GM19023 (cell line): ENCODE results near the gene GNG5.
"Not testable (repeated sequence)": the region's sequence is repeated elsewhere in the genome, so short reads cannot be mapped to it uniquely, and the experiment has no call there.

Experiments
- ATAC-seq: cut with Tn5 transposase; IDR thresholded peaks from one replicate; pipeline ENCODE4 v1.9.1; 2021; ENCODE audit warnings: mild to moderate bottlenecking, moderate library complexity; ENCODE audit not compliant: unreplicated experiment

Gene GNG5

DNA sequence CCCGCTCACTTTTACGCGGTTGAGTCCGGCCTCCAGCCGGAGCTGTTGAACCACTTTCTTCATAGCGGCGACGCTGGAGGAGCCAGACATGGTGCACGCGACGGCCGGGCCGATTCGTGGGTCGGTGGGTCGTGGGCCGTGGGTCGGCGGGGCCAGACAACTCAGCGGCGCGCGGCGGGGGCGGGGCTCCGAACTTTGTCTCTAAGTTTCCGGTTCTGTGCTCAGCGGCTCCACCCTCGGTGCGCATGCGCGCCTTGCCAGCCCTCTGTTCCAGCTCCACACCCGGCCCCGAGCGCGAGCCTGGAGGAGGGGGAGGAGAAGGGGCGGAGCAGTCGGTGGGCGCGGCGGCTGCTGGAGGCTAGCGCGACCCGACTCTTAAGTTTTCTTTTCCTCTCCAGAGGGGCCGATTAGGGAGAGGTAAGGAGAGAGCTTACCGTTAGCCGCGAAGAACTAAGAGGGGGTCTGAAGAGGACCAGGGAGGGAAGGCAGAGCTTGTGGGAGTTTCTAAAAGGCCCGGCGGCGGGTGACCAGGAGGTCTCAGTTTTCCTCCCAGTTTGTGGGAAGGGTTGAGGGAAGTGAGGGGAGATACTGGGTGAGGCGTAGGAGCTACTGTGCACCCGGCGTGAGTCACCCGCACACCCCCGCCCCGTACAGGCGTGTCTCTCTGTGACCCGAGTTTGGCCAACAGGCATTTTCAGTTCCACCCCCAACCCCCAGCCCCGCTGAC is at the start of gene GNG5, which contains the start of gene SPATA1:
Gene GNG5 (minus strand): TSS at position 580 of the 727 bp plus-strand sequence. CDS start 490 bp downstream, at position 90.
Gene SPATA1 (plus strand): TSS at position 385 of the 727 bp plus-strand sequence. CDS start 9,974 bp downstream, outside the sequence.
- peak; percentile 86 for ATAC-seq

- ATAC-seq = no peak
These were observed 44.4 kb upstream of the GNG5 start for GRCh38 chr1:84550826-84551225.

DNA sequence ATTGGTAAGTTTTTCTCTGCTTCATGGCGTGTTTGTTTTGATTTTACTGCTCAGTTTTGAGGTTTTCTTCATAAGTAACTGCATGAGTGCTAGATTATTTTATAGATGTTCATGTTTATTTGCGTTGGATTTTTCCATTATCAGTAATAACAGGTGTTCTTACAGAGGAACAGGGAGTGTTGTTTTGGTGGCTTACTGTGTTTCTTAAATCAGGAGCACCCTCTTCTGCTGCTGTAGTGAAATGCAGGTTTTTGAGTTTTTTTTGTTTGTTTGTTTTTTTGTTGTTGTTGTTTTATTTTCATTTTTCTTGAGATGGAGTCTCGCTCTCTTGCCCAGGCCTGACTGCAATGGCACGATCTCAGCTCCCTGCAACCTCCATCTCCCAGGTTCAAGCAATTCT is 35.3 kb upstream of the GNG5 start:
- ATAC-seq = no peak

DNA sequence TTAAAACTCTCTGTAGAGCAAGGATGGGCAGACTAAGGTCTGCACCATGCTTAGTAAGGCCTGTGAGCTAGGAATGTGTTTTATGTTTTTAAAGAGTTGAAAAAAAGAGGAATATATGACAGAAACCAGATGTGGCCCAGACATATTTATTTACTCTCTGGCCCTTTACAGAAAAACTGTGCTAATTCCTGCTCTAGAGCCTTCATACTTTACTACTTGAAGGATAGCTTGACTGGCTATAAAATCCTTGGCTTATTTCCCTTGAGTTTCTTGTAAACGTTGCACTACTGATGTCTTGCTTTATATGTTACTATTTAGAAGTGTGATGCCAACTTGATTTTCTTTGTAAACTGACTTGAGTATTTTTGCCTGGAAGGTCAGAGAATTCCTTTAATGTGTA is 34.4 kb upstream of the GNG5 start:
- no peak for ATAC-seq

DNA sequence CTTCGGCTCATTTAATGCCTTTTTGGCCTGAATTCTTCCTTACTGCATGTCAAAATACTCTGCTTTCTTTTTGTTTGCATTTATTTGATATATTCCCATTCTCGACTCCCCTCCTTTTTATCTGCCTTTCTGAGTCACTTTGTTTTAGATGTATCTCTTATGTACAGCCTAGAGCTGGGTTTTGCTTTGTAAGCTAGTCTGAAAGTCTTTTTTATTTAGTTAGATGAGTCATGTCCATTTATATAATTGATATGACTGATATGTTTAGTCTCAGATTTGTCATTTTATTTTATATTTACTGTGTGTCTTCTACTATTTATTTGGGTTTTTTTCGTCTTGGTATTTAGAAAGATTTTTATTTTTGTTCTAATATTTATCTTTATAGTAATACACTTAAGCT is 33.6 kb upstream of the GNG5 start:
- ATAC-seq = no peak

- peak; percentile 76 for ATAC-seq
These were observed 32.2 kb upstream of the GNG5 start for GRCh38 chr1:84538599-84538998.

DNA sequence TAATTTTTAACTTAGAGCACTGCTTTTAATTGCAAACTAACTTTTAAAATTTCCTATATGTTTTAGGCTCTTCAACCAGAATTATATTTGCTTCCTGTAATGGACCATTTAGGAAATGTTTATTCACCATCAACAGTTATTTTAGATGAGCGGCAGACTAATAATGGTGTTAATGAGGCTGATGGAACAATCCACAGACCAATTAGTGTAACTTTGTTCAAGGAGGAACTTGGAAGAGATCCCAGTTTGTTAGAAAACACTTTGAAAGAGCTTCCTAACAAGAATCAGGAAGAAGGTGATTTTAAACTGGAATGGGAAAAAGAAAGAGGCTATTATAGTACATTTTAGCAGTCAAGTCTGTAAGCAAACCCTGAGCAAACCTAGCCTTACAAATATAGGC is 19.4 kb upstream of the GNG5 start:
- no peak for ATAC-seq

DNA sequence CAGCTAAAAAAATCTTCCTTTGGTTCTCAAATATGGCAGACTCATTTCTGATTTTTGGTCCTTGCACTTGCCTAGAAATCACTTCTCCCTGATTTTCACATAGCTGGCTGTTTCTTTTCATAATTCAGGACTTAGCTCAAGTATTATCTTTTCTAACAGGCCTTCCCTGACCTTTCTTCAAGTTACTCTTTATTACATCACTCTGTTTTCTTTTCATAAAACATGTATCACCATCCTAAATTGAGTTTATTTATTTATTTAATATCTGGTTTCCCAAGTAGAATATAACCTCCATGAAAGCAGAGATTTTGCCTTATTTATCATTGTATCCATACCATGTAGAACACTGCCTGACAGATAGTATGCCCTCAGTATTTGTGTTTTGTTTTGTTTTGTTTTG is 18.2 kb upstream of the GNG5 start:
- no peak for ATAC-seq

DNA sequence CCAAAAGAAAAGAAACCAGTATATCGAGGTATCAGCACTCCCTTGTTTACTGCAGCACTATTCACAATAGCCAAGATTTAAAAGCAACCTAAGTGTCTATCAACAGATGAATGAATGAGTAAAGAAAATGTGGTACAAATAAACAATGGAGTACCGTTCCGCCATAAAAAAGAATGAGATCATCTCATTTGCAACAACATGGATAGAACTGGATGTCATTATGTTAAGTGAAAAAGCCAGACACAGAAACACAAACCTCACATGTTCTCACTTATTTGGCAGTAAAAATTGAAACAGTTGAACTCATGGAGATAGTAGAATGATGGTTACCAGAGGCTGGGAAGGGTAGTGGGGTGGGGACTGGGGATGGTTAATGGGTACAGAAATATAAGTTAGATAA is 4.3 kb upstream of the GNG5 start:
- ATAC-seq = no peak

- no peak for ATAC-seq
These were observed 3.8 kb upstream of the GNG5 start for GRCh38 chr1:84510165-84510564.

GRCh38 chr1:84509029-84509428 is 2.6 kb upstream of the GNG5 start:
- ATAC-seq = no peak

DNA sequence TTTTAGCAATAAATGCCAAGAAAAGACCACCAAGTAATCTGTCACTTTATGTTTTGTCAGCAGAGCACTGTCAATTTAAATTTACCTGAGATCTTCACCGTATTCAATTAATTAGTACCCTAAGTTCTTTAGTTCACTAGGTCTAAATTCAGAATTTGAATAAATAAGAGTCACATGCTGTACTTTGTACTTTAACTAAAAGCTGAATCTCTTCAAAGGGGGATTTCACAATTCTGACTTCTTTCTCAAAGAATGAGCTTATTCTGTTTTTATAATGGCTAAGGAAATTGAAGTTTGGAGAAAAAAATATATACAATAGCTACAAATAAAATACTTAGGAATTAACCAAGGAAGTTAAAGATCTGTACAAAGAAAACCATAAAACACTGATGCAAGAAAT is 2.1 kb upstream of the GNG5 start:
- ATAC-seq = no peak

- not testable (repeated sequence) for ATAC-seq
These were observed 1.5 kb upstream of the GNG5 start for GRCh38 chr1:84507887-84508286.

DNA sequence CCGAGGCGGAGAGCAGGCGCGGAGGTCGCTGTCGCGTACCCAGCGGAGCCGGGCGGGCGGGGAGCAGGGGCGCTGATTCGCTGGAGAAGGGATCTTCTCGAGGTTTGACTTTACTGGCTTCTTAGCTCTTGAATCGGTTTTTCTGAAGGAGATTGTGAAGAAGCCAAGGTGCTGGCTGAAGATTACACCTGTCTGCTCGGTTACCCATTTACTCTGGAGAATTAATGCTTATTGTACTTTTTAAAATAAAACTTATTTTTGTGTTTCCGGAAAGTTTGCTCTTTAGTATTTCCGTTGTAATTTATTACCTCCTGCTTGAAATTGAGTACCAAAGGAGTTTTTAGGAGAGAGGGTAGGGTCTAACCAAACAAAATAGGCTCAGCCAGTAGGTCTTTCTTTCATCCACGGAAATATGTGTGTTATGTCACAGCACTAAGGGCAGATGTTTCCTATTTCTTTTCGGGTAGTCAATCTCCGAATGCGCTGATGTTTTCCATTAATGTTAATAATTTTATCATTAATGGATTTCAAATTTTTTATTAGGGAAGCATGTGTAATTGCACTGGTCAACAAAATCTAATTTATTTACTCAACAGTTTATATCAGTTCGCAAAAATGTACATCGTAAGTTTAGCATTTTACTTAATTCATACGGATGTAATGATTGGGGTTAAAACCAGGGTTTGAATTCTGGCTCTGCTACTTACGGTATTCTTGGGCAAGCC is 510 bp upstream of the GNG5 start:
- no peak for ATAC-seq

- ATAC-seq = peak; percentile 44
These were observed 834 bp downstream of the GNG5 start for GRCh38 chr1:84505493-84506001.

DNA sequence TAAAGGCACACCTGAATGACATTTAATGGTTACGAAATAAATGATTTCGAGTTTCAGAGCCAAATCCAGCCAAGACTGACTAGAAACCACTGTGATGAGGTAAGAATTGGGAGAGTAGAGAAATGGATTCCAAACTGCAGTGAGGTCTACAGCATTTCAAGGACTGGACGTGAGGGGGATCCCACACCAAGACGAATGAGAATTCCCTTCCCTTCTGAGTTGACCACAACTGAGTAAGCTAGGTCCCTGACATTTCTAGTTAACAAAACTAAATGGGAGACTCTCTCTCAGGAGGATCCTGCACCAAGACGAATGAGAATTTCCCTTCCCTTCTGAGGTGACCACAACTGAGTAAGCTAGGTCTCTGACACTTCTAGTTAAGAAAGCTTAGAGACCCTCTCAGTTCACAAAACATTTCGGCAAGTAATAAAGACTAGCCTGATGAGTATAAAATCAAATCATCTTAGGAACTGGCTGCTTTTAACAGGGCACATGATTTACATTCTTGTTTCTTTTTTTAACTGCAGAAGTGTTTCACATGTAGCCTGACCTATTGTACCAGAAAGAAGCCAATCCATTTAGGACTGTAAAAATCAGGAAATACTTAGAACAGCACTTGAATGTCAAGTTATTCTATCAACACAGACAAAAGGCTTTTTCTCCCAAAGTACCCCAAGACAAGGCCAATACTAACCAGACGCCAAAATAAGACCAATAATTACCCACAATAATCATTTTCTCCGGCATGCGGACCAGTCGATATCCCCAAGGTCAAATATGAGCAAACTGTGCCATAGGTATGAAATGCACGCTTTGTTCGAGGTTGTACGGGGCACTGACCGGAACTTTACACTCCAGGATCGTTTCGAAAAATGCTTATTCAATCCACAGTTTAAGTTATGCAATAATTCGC is 1.5 kb downstream of the GNG5 start:
- no peak for ATAC-seq

DNA sequence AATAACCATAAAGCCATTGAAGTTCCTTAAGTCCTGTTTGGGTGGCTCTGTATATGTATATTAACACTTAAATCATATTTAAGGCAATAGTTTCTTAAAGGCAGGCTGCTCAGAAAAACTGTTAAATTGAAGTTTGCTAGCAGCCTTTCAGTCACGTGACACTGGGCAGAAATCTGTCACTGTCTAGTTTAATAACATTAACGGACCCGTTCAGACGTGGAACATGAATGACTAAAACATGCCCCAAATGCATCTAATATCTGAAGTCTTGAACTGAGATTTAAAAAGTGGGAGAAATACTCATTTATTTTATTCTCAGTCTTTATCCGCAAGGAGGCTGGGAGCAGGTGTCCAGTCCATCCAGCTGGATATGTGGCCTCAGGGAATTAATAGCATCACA is 3.5 kb downstream of the GNG5 start:
- no peak for ATAC-seq

DNA sequence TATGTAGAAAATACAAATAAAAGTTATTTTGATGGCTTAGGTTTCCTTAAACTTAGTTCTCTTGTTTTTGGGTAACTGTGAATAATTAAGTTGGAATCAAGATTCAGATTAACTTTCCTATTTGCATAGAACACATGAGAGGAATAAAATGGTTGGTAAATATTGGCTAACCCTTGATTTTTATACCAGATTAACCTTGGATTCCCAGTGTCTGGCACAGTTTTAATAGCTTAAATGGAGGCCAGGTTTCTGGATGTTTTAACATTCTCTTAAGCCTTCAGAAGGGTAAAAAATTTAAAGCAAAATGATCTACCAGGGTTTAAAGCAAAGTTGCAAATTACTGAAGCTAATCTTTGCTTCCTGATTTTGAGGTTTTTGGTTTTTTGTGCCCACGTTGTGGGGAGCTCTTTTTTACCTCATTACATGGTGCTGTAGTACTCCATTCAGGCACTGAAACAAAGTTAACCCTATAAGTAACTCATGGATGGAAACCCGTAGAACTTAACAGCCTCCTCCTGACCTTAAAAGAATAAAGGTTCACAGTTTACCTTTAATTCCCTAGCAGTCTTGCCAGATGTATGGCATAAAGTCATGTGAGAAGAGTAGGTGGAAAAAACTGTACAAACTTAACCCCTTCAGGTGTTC is 8.6 kb downstream of the GNG5 start:
- ATAC-seq = no peak

DNA sequence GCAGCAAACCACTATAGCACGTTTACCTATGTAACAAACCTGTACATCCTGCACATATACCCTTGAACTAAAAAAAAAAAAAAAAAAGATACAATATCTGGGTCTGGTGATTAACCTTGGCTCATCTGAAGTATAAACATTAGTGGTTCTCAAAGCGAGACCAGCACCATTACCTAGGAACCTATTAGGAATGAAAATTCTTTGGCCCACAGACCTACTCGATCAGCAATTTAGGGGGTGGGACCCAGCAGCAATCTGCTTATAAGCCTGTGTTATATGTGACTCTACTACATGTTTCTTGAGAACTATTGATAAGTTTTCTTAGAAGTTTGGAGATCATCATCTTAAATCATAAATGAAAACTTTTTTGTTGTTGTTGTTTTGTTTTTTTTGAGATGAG is 9.9 kb downstream of the GNG5 start:
- ATAC-seq = no peak

DNA sequence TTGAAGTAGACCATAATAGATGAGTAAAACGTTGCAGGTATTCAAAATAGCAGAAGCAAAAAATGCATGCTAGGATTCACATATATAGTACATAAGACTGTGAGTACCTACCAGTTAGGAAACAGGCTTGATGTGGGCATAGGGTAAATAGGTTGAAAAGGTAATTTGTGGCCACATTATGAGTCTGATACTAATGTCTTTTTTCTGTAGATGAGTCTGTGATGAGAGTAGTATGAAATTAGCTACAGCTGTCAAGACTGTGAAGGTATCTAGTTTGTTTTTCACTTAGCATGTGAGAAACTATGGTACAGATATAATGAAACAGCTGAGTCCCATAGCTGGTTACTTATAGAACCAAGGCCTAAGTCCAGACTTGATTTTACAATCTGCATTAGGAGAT is 12.6 kb downstream of the GNG5 start:
- no peak for ATAC-seq

- ATAC-seq = no peak
These were observed 13.7 kb downstream of the GNG5 start for GRCh38 chr1:84492726-84493125.
